GM12878 (cell line): ENCODE data around the gene MAP6D1. TPM values are rescaled to one million over a fixed set of nuclear protein-coding genes. Genes with fewer than 3 reads are reported as not detected.

ENCODE experiments used
- ATAC-seq: fragments of 200-7000 bp; cut with Tn5 transposase; 3 replicates; pipeline ENCODE4 v1.9.1; 2020; ENCODE audit warnings: mild to moderate bottlenecking, moderate library complexity
- BruUV-seq: library from RNA; stranded (reverse); fragments of 400-500 nt; replicated peaks from 2 replicates; lab custom pipeline; 2021; lab: Mats Ljungman, UMichigan
- CTCF ChIA-PET: fragments of 300-600 bp; sonication (Branson Sonifier 250); formaldehyde crosslinking; extraction: SDS; loops from one replicate; lab custom pipeline; 2021; ENCODE audit warnings: inconsistent platforms; lab: Yijun Ruan, JAX
- POLR2A ChIA-PET: fragments of 350-600 bp; formaldehyde crosslinking; extraction: SDS; loops from one replicate; lab custom pipeline; 2021; ENCODE audit warnings: inconsistent platforms; lab: Charles Lee
- RAD21 ChIA-PET: fragments of 300-600 bp; sonication (Branson Sonifier 250); formaldehyde crosslinking; loops from one replicate; lab custom pipeline; 2023; ENCODE audit warnings: antibody characterized with exemption; ENCODE audit not compliant: unreplicated experiment; lab: Charles Lee
- SMC1A ChIA-PET: fragments of 300-600 bp; sonication (Branson Sonifier 250); formaldehyde crosslinking; loops from one replicate; lab custom pipeline; 2023; ENCODE audit not compliant: unreplicated experiment, uncharacterized antibody; lab: Charles Lee
- DNase-seq: peaks from one replicate; pipeline ENCODE4 v3.0.0-alpha.2; 2011; ENCODE audit warnings: low read depth, low spot score
- FAIRE-seq: peaks from 3 replicates; lab custom pipeline; 2011; peaks lifted over from hg19 to GRCh38; lab: Jason Lieb, UNC
- H2AFZ ChIP-seq: 2 replicates; pipeline ENCODE4 v1.6.0; 2011; ENCODE audit warnings: low read depth, low read length, control low read depth; ENCODE audit not compliant: control insufficient read depth
- H3K27ac ChIP-seq: 2 replicates; pipeline ENCODE4 v1.5.1; 2011; ENCODE audit warnings: control low read depth; ENCODE audit not compliant: control insufficient read depth, insufficient read depth
- H3K27me3 ChIP-seq, 2 experiments: replicated peaks in 1 of 2; 2 replicates each; pipeline versions ENCODE4 v1.6.0 to v1.6.1; 2011; ENCODE audit warnings: low read length in 1 of 2; ENCODE audit not compliant: control insufficient read depth in 2 of 2, insufficient read depth in 2 of 2
- H3K36me3 ChIP-seq, 2 experiments: 2 replicates each; pipeline ENCODE4 v1.5.1; 2011; ENCODE audit warnings: low read length in 1 of 2; ENCODE audit not compliant: control insufficient read depth in 2 of 2, insufficient read depth in 2 of 2
- H3K4me1 ChIP-seq: 2 replicates; pipeline ENCODE4 v1.6.1; 2011; ENCODE audit warnings: mild to moderate bottlenecking, low read length, moderate library complexity, mixed read lengths; ENCODE audit not compliant: control insufficient read depth, insufficient read depth
- H3K4me2 ChIP-seq: 2 replicates; pipeline ENCODE4 v1.6.0; 2011; ENCODE audit warnings: control low read depth; ENCODE audit not compliant: control insufficient read depth, insufficient read depth
- H3K4me3 ChIP-seq: fragments of 200-600 bp; sonication (generic); 2 replicates; pipeline ENCODE4 v1.5.1; 2016
- H3K79me2 ChIP-seq: 2 replicates; pipeline ENCODE4 v1.6.0; 2011; ENCODE audit warnings: low read length; ENCODE audit not compliant: control insufficient read depth, insufficient read depth
- H3K9ac ChIP-seq: 2 replicates; pipeline ENCODE4 v1.8.0; 2011; ENCODE audit warnings: low read length, control low read depth, mixed read lengths; ENCODE audit not compliant: control insufficient read depth, insufficient read depth
- H3K9me3 ChIP-seq: replicated peaks from 3 replicates; pipeline ENCODE4 v1.5.1; 2011; ENCODE audit warnings: mild to moderate bottlenecking, low read length; ENCODE audit not compliant: control insufficient read depth, insufficient read depth
- H4K20me1 ChIP-seq: 2 replicates; pipeline ENCODE4 v1.6.0; 2011; ENCODE audit not compliant: control insufficient read depth, insufficient read depth
- EGR1 ChIP-seq, 2 experiments: IDR thresholded peaks; 1 replicate in 1 of 2; 2 replicates in 1 of 2; pipeline ENCODE4 v1.6.1; 2011 to 2012; ENCODE audit warnings: low read depth in 2 of 2, low read length in 2 of 2, borderline replicate concordance in 1 of 2, mild to moderate bottlenecking in 1 of 2, moderate library complexity in 1 of 2
- IKZF1 ChIP-seq: fragments of 450-650 bp; conservative IDR thresholded peaks from 2 replicates; pipeline ENCODE4 v1.6.1; 2017; ENCODE audit warnings: antibody characterized with exemption, mild to moderate bottlenecking
- IKZF2 ChIP-seq, 2 experiments: fragments of 450-650 bp; IDR thresholded peaks; 2 replicates each; pipeline ENCODE4 v1.6.1; 2017; ENCODE audit warnings: mild to moderate bottlenecking in 2 of 2, moderate library complexity in 2 of 2
- KAT2A ChIP-seq: conservative IDR thresholded peaks from 2 replicates; pipeline ENCODE4 v1.6.1; 2011; ENCODE audit warnings: low read depth, low read length; ENCODE audit not compliant: control insufficient read depth
- MEF2A ChIP-seq: IDR thresholded peaks from 2 replicates; pipeline ENCODE4 v1.6.1; 2011; ENCODE audit warnings: low read depth, mild to moderate bottlenecking, low read length, moderate library complexity; ENCODE audit not compliant: insufficient read depth
- MYB ChIP-seq: fragments of 150-350 bp; IDR thresholded peaks from 2 replicates; pipeline ENCODE4 v1.6.1; 2014; ENCODE audit warnings: mild to moderate bottlenecking, low read depth, low read length, borderline replicate concordance
- PAX5 ChIP-seq: IDR thresholded peaks from 2 replicates; pipeline ENCODE4 v1.6.1; 2011; ENCODE audit warnings: low read depth, low read length, borderline replicate concordance
- RELA ChIP-seq: fragments of 450-650 bp; IDR thresholded peaks from 2 replicates; pipeline ENCODE4 v1.8.0; 2014; ENCODE audit warnings: borderline replicate concordance; ENCODE audit not compliant: partially characterized antibody
- SMARCA5 ChIP-seq: fragments of 450-650 bp; IDR thresholded peaks from 2 replicates; pipeline ENCODE4 v1.6.1; 2017; ENCODE audit warnings: mild to moderate bottlenecking
- TBL1XR1 ChIP-seq: IDR thresholded peaks from 2 replicates; pipeline ENCODE4 v1.6.1; 2012; ENCODE audit warnings: low read depth, low read length, improper control_type of control experiment
- ZNF384 ChIP-seq: IDR thresholded peaks from 2 replicates; pipeline ENCODE4 v1.6.1; 2012; ENCODE audit warnings: low read depth, mild to moderate bottlenecking, low read length, improper control_type of control experiment, borderline replicate concordance
- WGBS: methylation state at CpG from one replicate; pipeline ENCODE4 v1.1.6; 2016; ENCODE audit warnings: low lambda C conversion rate; ENCODE audit not compliant: insufficient replicate concordance, insufficient coverage; ENCODE audit errors: missing lambda C conversion rate; 5-methylcytosine and 5-hydroxymethylcytosine counted together
- in situ Hi-C: fragments of 300-500 bp; cut with MboI; formaldehyde crosslinking; loops from 9 replicates; pipeline ENCODE4 v1.14.3; 2018; ENCODE audit warnings: mixed read lengths
- intact Hi-C: fragments of 100-400 bp; cut with micrococcal nuclease; formaldehyde crosslinking; loops from one replicate; pipeline ENCODE4 v1.14.2; 2022; ENCODE audit not compliant: unreplicated experiment
- polyA plus RNA-seq, 11 experiments: library from polyadenylated mRNA; depleted of rRNA in 4 of 11; unstranded in 6 of 11; stranded (reverse) in 5 of 11; fragments of >200 nt; fragmentation: Nextera tagmentation in 4 of 11; fragmentation: Illumina TruSeq in 1 of 11; extraction: Ambion mirVana in 4 of 11; extraction: Trizol in 1 of 11; gene quantifications; 1 replicate in 1 of 11; 2 replicates in 10 of 11; pipeline versions ENCODE4 v1.2.1 to v1.2.3, GENCODE V29; 2011 to 2016; ENCODE audit warnings: inconsistent platforms in 2 of 11, missing spikeins in 2 of 11, low read depth in 1 of 11
- total RNA-seq, 4 experiments: library from RNA; depleted of rRNA in 3 of 4; stranded (reverse); fragments of >200 nt in 3 of 4; fragmentation: Illumina TruSeq in 1 of 4; extraction: Trizol in 1 of 4; gene quantifications; 2 replicates each; pipeline versions ENCODE4 v1.2.1 to v1.2.3, GENCODE V29; 2013 to 2021
- TF ChIP-seq, protein P1 (sequence below): fragments of 450-650 bp; IDR thresholded peaks from 2 replicates; pipeline ENCODE4 v1.6.1; 2017; ENCODE audit warnings: antibody characterized with exemption, mild to moderate bottlenecking, moderate library complexity
- TF ChIP-seq, protein P2 (sequence below): IDR thresholded peaks from 2 replicates; pipeline ENCODE4 v1.6.1; 2012; ENCODE audit warnings: low read depth, low read length, improper control_type of control experiment
- TF ChIP-seq, protein P3 (sequence below): fragments of 450-650 bp; formaldehyde crosslinking; IDR thresholded peaks from 2 replicates; pipeline ENCODE4 v1.5.0; 2022; ENCODE audit warnings: mild to moderate bottlenecking, missing genetic modification characterization

Gene MAP6D1
- total and polyA plus RNA-seq, 10 of the 15 experiments (the other 5 are each of a cell fraction or from before 2014, with no cell fraction given) = 0.50 to 2.2 (median 1.2) TPM; not detected in 3

DNA sequence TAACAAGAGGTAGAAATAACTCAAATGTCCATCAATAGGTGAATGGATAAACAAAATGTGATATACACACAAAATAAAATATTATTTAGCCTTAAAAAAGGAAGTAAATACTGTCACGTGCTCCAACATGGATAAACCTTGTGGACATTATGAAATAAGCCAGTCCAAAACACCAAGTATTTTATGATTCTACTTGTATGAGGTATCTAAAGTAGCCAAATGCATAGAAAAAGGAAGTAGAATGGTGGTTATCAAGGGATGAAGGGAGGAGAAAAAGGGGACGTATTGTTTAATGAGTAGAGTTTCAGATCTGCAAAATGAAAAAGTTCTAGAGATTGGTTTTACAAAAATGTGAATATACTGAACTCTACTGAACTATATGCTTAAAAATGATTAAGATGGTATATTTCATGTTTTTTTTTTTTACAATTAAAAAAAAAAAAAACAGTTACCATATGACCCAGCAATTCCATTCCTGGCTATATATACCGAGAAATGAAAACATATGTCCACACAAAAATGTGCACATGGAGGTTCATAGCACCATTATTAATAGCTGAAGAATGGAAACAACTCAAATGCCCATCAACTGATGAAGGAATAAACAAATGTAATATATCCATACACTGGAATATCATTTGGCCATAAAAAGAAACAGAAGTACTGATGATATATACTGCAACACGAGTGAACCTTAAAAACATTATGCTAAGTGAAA lies 29.1 kb upstream of the MAP6D1 start (continued):
- TF ChIP-seq, protein P1, sequence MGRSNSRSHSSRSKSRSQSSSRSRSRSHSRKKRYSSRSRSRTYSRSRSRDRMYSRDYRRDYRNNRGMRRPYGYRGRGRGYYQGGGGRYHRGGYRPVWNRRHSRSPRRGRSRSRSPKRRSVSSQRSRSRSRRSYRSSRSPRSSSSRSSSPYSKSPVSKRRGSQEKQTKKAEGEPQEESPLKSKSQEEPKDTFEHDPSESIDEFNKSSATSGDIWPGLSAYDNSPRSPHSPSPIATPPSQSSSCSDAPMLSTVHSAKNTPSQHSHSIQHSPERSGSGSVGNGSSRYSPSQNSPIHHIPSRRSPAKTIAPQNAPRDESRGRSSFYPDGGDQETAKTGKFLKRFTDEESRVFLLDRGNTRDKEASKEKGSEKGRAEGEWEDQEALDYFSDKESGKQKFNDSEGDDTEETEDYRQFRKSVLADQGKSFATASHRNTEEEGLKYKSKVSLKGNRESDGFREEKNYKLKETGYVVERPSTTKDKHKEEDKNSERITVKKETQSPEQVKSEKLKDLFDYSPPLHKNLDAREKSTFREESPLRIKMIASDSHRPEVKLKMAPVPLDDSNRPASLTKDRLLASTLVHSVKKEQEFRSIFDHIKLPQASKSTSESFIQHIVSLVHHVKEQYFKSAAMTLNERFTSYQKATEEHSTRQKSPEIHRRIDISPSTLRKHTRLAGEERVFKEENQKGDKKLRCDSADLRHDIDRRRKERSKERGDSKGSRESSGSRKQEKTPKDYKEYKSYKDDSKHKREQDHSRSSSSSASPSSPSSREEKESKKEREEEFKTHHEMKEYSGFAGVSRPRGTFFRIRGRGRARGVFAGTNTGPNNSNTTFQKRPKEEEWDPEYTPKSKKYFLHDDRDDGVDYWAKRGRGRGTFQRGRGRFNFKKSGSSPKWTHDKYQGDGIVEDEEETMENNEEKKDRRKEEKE = no peak
- TF ChIP-seq RELA (no peak), EGR1 (IDR thresholded peaks at IDR 0.05; ENCODE audit: borderline replicate concordance in 1 of 2, low read depth in 2 of 2, low read length in 2 of 2) (no peak)

DNA sequence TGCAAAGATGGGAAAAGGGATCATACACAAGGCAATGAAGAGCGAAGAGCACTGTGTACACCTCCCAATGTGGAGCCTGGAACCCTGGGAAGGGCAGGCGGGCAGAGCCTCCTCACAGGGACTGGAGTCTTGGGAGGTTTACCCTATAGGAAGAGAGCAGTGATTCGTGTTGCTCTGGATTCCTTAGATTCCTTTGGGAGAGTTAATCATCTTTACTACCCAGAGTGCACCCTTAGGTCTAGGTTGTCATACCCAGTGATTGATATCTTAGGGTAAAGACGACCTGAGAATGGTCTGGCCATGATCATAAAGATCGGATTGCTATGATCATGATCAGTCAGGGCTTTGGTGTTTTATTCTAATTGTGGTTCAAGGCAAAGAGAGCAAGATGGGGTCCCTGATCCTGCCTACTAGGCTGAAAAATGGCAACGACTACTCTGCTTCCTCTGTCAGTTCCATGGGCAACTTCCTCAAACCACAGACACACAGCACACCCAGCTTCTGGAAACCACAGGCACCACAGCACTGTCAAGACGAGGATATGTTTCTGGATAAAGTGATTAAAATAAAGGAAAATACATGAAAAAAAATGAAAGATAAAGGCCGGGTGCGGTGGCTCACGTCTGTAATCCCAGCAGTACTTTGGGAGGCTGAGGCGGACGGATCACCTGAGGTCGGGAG lies 20.4 kb upstream of the MAP6D1 start:
- DNase-seq = no peak
- H4K20me1 ChIP-seq = no peaks in the 10 kb centered on the region
- H3K36me3 ChIP-seq = peaks cover 6 to 22% of the 10 kb centered on the region in 2 experiments
- ChIA-PET CTCF (no interaction called here), SMC1A (no interaction called here), POLR2A (no interaction called here), RAD21 (no interaction called here)
- no peak overlapping the region for H3K9ac ChIP-seq
- no TSS peak for BruUV-seq
- ATAC-seq = no peak
- no peak overlapping the region for H3K27ac ChIP-seq
- no peaks in the 10 kb centered on the region for H3K4me1 ChIP-seq
- in situ Hi-C loops (no loop called here), intact Hi-C loops (no loop called here)
- FAIRE-seq = no peak
- H3K4me3 ChIP-seq = no peak overlapping the region
- no peaks in the 10 kb centered on the region for H3K27me3 ChIP-seq
- H2AFZ ChIP-seq = no peak overlapping the region
- no peak overlapping the region for H3K4me2 ChIP-seq
- H3K79me2 ChIP-seq = no peaks in the 10 kb centered on the region
- no peaks in the 10 kb centered on the region for H3K9me3 ChIP-seq
- 89% methylated on average over 13 of the region's 13 CpGs for WGBS
- TF ChIP-seq PAX5 (no peak), IKZF2 (IDR thresholded peaks at IDR 0.05) (no peak), TBL1XR1 (no peak), MEF2A (no peak), KAT2A (no peak), ZNF384 (no peak), SMARCA5 (no peak), MYB (no peak), IKZF1 (no peak)
- TF ChIP-seq, protein P2, sequence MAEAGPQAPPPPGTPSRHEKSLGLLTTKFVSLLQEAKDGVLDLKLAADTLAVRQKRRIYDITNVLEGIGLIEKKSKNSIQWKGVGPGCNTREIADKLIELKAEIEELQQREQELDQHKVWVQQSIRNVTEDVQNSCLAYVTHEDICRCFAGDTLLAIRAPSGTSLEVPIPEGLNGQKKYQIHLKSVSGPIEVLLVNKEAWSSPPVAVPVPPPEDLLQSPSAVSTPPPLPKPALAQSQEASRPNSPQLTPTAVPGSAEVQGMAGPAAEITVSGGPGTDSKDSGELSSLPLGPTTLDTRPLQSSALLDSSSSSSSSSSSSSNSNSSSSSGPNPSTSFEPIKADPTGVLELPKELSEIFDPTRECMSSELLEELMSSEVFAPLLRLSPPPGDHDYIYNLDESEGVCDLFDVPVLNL = no peak
- TF ChIP-seq, protein P3, sequence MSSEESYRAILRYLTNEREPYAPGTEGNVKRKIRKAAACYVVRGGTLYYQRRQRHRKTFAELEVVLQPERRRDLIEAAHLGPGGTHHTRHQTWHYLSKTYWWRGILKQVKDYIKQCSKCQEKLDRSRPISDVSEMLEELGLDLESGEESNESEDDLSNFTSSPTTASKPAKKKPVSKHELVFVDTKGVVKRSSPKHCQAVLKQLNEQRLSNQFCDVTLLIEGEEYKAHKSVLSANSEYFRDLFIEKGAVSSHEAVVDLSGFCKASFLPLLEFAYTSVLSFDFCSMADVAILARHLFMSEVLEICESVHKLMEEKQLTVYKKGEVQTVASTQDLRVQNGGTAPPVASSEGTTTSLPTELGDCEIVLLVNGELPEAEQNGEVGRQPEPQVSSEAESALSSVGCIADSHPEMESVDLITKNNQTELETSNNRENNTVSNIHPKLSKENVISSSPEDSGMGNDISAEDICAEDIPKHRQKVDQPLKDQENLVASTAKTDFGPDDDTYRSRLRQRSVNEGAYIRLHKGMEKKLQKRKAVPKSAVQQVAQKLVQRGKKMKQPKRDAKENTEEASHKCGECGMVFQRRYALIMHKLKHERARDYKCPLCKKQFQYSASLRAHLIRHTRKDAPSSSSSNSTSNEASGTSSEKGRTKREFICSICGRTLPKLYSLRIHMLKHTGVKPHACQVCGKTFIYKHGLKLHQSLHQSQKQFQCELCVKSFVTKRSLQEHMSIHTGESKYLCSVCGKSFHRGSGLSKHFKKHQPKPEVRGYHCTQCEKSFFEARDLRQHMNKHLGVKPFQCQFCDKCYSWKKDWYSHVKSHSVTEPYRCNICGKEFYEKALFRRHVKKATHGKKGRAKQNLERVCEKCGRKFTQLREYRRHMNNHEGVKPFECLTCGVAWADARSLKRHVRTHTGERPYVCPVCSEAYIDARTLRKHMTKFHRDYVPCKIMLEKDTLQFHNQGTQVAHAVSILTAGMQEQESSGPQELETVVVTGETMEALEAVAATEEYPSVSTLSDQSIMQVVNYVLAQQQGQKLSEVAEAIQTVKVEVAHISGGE (CRISPR knock-in tag) = no peak
